Left lung (tissue), 10 donors: Measurements from ENCODE around the gene ZNF254. TPM values are rescaled to one million over a fixed set of nuclear protein-coding genes. Genes with fewer than 3 reads are reported as not detected.

Experiments
- ATAC-seq: fragments of 200-7000 bp; cut with Tn5 transposase; one replicate; pipeline ENCODE4 v1.9.1; 2020; ENCODE audit warnings: moderate library complexity
- DNase-seq, 4 donors: peaks; one replicate each; pipeline ENCODE4 v3.0.0-alpha.2; 2013 to 2020
- H3K27ac ChIP-seq, 2 donors: fragments of 200-600 bp; sonication (generic) in 1 of 2; one replicate each; pipeline versions ENCODE4 v1.5.0 to v1.8.0; 2020 to 2021
- H3K27me3 ChIP-seq, 2 donors: fragments of 200-600 bp; sonication (generic) in 1 of 2; one replicate each; pipeline versions ENCODE4 v1.5.0 to v1.8.0; 2020 to 2021
- H3K36me3 ChIP-seq, 2 donors: fragments of 200-600 bp; sonication (generic) in 1 of 2; one replicate each; pipeline versions ENCODE4 v1.5.0 to v1.8.0; 2020 to 2021
- H3K4me1 ChIP-seq, 2 donors: fragments of 200-600 bp; one replicate each; pipeline ENCODE4 v1.8.0; 2021
- H3K4me3 ChIP-seq, 2 donors: fragments of 200-600 bp; sonication (generic) in 1 of 2; one replicate each; pipeline versions ENCODE4 v1.5.0 to v1.8.0; 2020 to 2021; ENCODE audit warnings: mild to moderate bottlenecking in 1 of 2
- H3K9me3 ChIP-seq, 2 donors: fragments of 200-600 bp; sonication (generic) in 1 of 2; one replicate each; pipeline versions ENCODE4 v1.5.0 to v1.8.0; 2020 to 2021
- intact Hi-C, 2 donors: fragments of 100-400 bp; cut with DNase I; formaldehyde crosslinking; loops; one replicate each; pipeline versions ENCODE4 v1.11.2 to v1.14.2; 2022
- polyA plus RNA-seq, 6 donors: library from polyadenylated mRNA; unstranded; fragments of 120-200 nt; gene quantifications; one replicate each; pipeline ENCODE4 v1.2.1, GENCODE V29; 2013; ENCODE audit not compliant: insufficient read length in 6 of 6
- total RNA-seq, 2 donors: library from RNA; stranded (reverse); fragmentation: NEBNext Ultra II Directional; extraction: Animal tissue kit (Norgen Biotek cat#: 25700); gene quantifications; one replicate each; pipeline ENCODE4 v1.2.1, GENCODE V29; 2021
- TF ChIP-seq, protein P1 (sequence below), 2 donors: fragments of 200-600 bp; sonication (generic) in 1 of 2; IDR thresholded peaks; one replicate each; pipeline versions ENCODE4 v1.5.0 to v1.8.0; 2021; ENCODE audit warnings: antibody characterized with exemption in 2 of 2
- donor health status: DM: no; HTN: yes; CAD: no.
- donor health status: DM: no; HTN: no; CAD: no.

Gene ZNF254
- total and polyA plus RNA-seq, 8 donors = 14.7 to 41.8 (median 38.5) TPM

GRCh38 chr19:24063295-24063694 is 23.7 kb upstream of the ZNF254 start:
- Histone ChIP-seq H3K4me3 (no peak overlapping the region), H3K9me3 (no peaks in the 10 kb centered on the region), H3K27me3 (no peaks in the 10 kb centered on the region), H3K4me1 (no peaks in the 10 kb centered on the region), H3K36me3 (peaks cover 0 to 53% of the 10 kb centered on the region in 2 donors), H3K27ac (no peak overlapping the region)
- DNase-seq (no peak), ATAC-seq (no peak)
- TF ChIP-seq, protein P1, sequence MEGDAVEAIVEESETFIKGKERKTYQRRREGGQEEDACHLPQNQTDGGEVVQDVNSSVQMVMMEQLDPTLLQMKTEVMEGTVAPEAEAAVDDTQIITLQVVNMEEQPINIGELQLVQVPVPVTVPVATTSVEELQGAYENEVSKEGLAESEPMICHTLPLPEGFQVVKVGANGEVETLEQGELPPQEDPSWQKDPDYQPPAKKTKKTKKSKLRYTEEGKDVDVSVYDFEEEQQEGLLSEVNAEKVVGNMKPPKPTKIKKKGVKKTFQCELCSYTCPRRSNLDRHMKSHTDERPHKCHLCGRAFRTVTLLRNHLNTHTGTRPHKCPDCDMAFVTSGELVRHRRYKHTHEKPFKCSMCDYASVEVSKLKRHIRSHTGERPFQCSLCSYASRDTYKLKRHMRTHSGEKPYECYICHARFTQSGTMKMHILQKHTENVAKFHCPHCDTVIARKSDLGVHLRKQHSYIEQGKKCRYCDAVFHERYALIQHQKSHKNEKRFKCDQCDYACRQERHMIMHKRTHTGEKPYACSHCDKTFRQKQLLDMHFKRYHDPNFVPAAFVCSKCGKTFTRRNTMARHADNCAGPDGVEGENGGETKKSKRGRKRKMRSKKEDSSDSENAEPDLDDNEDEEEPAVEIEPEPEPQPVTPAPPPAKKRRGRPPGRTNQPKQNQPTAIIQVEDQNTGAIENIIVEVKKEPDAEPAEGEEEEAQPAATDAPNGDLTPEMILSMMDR (IDR thresholded peaks at IDR 0.05) = no peak
- intact Hi-C loops = no loop called here

GRCh38 chr19:24064175-24064574 is 22.8 kb upstream of the ZNF254 start:
- no peak overlapping the region for H3K4me3 ChIP-seq
- no peaks in the 10 kb centered on the region for H3K4me1 ChIP-seq
- no peaks in the 10 kb centered on the region for H3K9me3 ChIP-seq
- H3K27me3 ChIP-seq = no peaks in the 10 kb centered on the region
- ATAC-seq = no peak
- peaks cover 0 to 48% of the 10 kb centered on the region in 2 donors for H3K36me3 ChIP-seq
- H3K27ac ChIP-seq = no peak overlapping the region
- TF ChIP-seq, protein P1 (IDR thresholded peaks at IDR 0.05) = no peak
- intact Hi-C loops = no loop called here
- DNase-seq = no peak

DNA sequence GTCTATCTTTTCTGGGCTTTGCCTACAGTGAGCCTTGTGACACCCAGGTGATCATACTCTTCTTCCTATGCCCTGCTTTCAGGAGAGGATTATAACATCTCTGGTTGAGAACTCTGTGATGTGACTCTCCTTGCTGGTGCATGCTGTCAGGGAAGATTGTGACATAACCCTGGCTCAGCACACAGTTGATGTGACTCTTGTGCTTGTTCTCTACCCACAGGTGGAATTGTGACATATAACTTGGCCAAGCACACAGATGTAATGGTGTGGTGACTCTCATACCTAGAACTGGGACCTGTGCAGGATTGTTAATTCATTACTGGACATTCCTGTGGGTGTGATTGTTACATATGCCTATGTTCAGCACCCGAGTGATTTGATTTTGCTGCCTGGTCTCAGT is 21.7 kb upstream of the ZNF254 start:
- TF ChIP-seq, protein P1 (IDR thresholded peaks at IDR 0.05) = no peak
- no peak for DNase-seq
- no peak for ATAC-seq
- no peaks in the 10 kb centered on the region for H3K27me3 ChIP-seq
- no peak overlapping the region for H3K4me3 ChIP-seq
- peaks cover 0 to 38% of the 10 kb centered on the region in 2 donors for H3K36me3 ChIP-seq
- intact Hi-C loops = no loop called here
- H3K4me1 ChIP-seq = no peaks in the 10 kb centered on the region
- no peak overlapping the region for H3K27ac ChIP-seq
- H3K9me3 ChIP-seq = no peaks in the 10 kb centered on the region

GRCh38 chr19:24065865-24066604 is 21.0 kb upstream of the ZNF254 start:
- TF ChIP-seq, protein P1 (IDR thresholded peaks at IDR 0.05) = no peak
- Histone ChIP-seq H3K36me3 (peaks cover 0 to 33% of the 10 kb centered on the region in 2 donors), H3K4me3 (no peak overlapping the region), H3K4me1 (no peaks in the 10 kb centered on the region), H3K27ac (no peak overlapping the region), H3K27me3 (no peaks in the 10 kb centered on the region), H3K9me3 (no peaks in the 10 kb centered on the region)
- ATAC-seq (no peak), DNase-seq (no peak)
- intact Hi-C loops = no loop called here

DNA sequence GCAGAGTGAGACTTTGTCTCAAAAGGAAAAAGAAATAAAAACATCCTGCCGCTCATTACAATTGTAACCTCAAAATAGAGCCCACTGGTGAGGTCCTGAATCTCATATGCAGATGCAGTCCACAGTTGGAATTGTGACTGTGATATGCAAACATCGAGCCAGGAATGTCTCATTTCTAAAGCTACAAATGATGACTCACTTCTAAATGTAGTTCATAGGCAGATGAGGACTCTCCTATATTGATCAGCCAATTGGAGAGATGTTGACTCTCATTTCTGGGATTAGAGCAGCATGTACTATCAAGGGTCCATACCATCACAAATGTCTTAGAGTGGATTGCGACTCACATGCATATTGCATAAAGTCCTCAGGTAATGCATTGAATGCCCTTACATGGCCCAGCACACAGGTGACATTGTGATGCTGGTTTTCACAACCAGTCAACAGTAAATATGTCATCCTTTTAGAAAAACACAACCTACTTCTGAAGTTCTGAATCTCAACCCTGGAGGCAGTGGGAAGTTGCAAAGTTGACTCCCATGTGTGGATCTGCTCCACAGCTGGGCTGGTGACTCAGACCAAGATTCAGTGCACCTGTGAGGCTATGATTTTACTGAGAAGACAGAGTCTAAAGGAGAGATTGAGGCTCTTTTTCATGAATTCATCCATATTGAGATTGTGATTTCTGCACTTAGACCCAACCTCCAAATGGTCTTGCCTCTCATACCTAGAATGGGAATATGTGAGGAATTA is 16.9 kb upstream of the ZNF254 start:
- ATAC-seq (no peak), DNase-seq (no peak)
- H3K27me3 ChIP-seq = no peaks in the 10 kb centered on the region
- no peak overlapping the region for H3K27ac ChIP-seq
- H3K36me3 ChIP-seq = peaks cover 0 to 27% of the 10 kb centered on the region in 2 donors
- TF ChIP-seq, protein P1 (IDR thresholded peaks at IDR 0.05) = no peak
- intact Hi-C loops = no loop called here
- H3K9me3 ChIP-seq = no peaks in the 10 kb centered on the region
- no peaks in the 10 kb centered on the region for H3K4me1 ChIP-seq
- H3K4me3 ChIP-seq = no peak overlapping the region
